Measurements from ENCODE around the gene RASSF1. TPM values are rescaled to one million over a fixed set of nuclear protein-coding genes. Genes with fewer than 3 reads are reported as not detected.

The RASSF1 gene
- total and polyA plus RNA-seq, 2 donors from 2014 or later, result 19.1 to 28.9 TPM

GRCh38 chr3:50353245-50354004 is 12.8 kb upstream of the RASSF1 start:
- Histone ChIP-seq H3K4me1 (ENCODE audit: control insufficient read depth in 2 of 3, insufficient read depth in 2 of 3, low read depth in 1 of 3, low read length in 3 of 3) (peaks cover 0 to 61% (median 43%) of the 10 kb centered on the region in 3 donors), H3K27ac (ENCODE audit: low read depth in 2 of 2, low read length in 2 of 2) (no peak overlapping the region), H3K27me3 (ENCODE audit: control insufficient read depth, insufficient read depth, low read length) (no peaks in the 10 kb centered on the region), H3K9ac (ENCODE audit: low read length in 3 of 3) (no peak overlapping the region), H3K9me3 (ENCODE audit: control insufficient read depth in 2 of 3, insufficient read depth in 1 of 3, low read length in 3 of 3) (no peaks in the 10 kb centered on the region), H3K4me3 (ENCODE audit: low read length in 3 of 3) (no peak overlapping the region), H3K36me3 (ENCODE audit: control insufficient read depth in 2 of 3, insufficient read depth in 3 of 3, low read length in 3 of 3) (peaks cover 3 to 30% (median 15%) of the 10 kb centered on the region in 3 donors)
- TF ChIP-seq, protein P1, sequence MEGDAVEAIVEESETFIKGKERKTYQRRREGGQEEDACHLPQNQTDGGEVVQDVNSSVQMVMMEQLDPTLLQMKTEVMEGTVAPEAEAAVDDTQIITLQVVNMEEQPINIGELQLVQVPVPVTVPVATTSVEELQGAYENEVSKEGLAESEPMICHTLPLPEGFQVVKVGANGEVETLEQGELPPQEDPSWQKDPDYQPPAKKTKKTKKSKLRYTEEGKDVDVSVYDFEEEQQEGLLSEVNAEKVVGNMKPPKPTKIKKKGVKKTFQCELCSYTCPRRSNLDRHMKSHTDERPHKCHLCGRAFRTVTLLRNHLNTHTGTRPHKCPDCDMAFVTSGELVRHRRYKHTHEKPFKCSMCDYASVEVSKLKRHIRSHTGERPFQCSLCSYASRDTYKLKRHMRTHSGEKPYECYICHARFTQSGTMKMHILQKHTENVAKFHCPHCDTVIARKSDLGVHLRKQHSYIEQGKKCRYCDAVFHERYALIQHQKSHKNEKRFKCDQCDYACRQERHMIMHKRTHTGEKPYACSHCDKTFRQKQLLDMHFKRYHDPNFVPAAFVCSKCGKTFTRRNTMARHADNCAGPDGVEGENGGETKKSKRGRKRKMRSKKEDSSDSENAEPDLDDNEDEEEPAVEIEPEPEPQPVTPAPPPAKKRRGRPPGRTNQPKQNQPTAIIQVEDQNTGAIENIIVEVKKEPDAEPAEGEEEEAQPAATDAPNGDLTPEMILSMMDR (IDR thresholded peaks at IDR 0.05; ENCODE audit: borderline replicate concordance, extremely low read depth, insufficient read depth), result no peak
- FAIRE-seq (no peak), DNase-seq (no peak)
- intact Hi-C loops (cut with DNase I), result no loop called here

- intact Hi-C loops (cut with DNase I), result no loop called here
- H3K4me1 ChIP-seq (ENCODE audit: control insufficient read depth in 2 of 3, insufficient read depth in 2 of 3, low read depth in 1 of 3, low read length in 3 of 3), result peaks cover 0 to 55% (median 40%) of the 10 kb centered on the region in 3 donors
- no peak overlapping the region for H3K9ac ChIP-seq (ENCODE audit: low read length in 3 of 3)
- FAIRE-seq (no peak), DNase-seq (no peak)
- H3K4me3 ChIP-seq (ENCODE audit: low read length in 3 of 3), result no peak overlapping the region
- H3K27ac ChIP-seq (ENCODE audit: low read depth in 2 of 2, low read length in 2 of 2), result no peak overlapping the region
- no peaks in the 10 kb centered on the region for H3K27me3 ChIP-seq (ENCODE audit: control insufficient read depth, insufficient read depth, low read length)
- H3K9me3 ChIP-seq (ENCODE audit: control insufficient read depth in 2 of 3, insufficient read depth in 1 of 3, low read length in 3 of 3), result no peaks in the 10 kb centered on the region
- TF ChIP-seq, protein P1 (IDR thresholded peaks at IDR 0.05; ENCODE audit: borderline replicate concordance, extremely low read depth, insufficient read depth), result no peak
- peaks cover 3 to 30% (median 15%) of the 10 kb centered on the region in 3 donors for H3K36me3 ChIP-seq (ENCODE audit: control insufficient read depth in 2 of 3, insufficient read depth in 3 of 3, low read length in 3 of 3)
These were observed 12.1 kb upstream of the RASSF1 start for GRCh38 chr3:50352781-50353180.

GRCh38 chr3:50351323-50351697 is 10.7 kb upstream of the RASSF1 start:
- no peaks in the 10 kb centered on the region for H3K9me3 ChIP-seq (ENCODE audit: control insufficient read depth in 2 of 3, insufficient read depth in 1 of 3, low read length in 3 of 3)
- H3K36me3 ChIP-seq (ENCODE audit: control insufficient read depth in 2 of 3, insufficient read depth in 3 of 3, low read length in 3 of 3), result peaks cover under 1 to 31% (median 14%) of the 10 kb centered on the region in 3 donors
- no peaks in the 10 kb centered on the region for H3K27me3 ChIP-seq (ENCODE audit: control insufficient read depth, insufficient read depth, low read length)
- intact Hi-C loops (cut with DNase I), result no loop called here
- DNase-seq, result peak in 1 of 5 donors; percentile 58
- no peak for FAIRE-seq
- TF ChIP-seq, protein P1 (IDR thresholded peaks at IDR 0.05; ENCODE audit: borderline replicate concordance, extremely low read depth, insufficient read depth), result no peak
- H3K4me3 ChIP-seq (ENCODE audit: low read length in 3 of 3), result peak overlapping the region; percentile 81 to 97 (median 86)
- H3K9ac ChIP-seq (ENCODE audit: low read length in 3 of 3), result peak overlapping the region; percentile 69 to 91 (median 72)
- H3K27ac ChIP-seq (ENCODE audit: low read depth in 2 of 2, low read length in 2 of 2), result peak overlapping the region in 1 of 2 donors; percentile 98
- peaks cover 0 to 40% (median 27%) of the 10 kb centered on the region in 3 donors for H3K4me1 ChIP-seq (ENCODE audit: control insufficient read depth in 2 of 3, insufficient read depth in 2 of 3, low read depth in 1 of 3, low read length in 3 of 3)

All from kidney (tissue), 14 donors.